GM19468 (cell line): ENCODE data around the gene SLC17A1.

ENCODE experiments used
- ATAC-seq: cut with Tn5 transposase; IDR thresholded peaks from one replicate; pipeline ENCODE4 v1.9.1; 2021; ENCODE audit warnings: mild to moderate bottlenecking, moderate library complexity, moderate number of reproducible peaks; ENCODE audit not compliant: unreplicated experiment; ENCODE audit errors: extremely low read depth

SLC17A1 gene, protein sequence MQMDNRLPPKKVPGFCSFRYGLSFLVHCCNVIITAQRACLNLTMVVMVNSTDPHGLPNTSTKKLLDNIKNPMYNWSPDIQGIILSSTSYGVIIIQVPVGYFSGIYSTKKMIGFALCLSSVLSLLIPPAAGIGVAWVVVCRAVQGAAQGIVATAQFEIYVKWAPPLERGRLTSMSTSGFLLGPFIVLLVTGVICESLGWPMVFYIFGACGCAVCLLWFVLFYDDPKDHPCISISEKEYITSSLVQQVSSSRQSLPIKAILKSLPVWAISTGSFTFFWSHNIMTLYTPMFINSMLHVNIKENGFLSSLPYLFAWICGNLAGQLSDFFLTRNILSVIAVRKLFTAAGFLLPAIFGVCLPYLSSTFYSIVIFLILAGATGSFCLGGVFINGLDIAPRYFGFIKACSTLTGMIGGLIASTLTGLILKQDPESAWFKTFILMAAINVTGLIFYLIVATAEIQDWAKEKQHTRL

DNA sequence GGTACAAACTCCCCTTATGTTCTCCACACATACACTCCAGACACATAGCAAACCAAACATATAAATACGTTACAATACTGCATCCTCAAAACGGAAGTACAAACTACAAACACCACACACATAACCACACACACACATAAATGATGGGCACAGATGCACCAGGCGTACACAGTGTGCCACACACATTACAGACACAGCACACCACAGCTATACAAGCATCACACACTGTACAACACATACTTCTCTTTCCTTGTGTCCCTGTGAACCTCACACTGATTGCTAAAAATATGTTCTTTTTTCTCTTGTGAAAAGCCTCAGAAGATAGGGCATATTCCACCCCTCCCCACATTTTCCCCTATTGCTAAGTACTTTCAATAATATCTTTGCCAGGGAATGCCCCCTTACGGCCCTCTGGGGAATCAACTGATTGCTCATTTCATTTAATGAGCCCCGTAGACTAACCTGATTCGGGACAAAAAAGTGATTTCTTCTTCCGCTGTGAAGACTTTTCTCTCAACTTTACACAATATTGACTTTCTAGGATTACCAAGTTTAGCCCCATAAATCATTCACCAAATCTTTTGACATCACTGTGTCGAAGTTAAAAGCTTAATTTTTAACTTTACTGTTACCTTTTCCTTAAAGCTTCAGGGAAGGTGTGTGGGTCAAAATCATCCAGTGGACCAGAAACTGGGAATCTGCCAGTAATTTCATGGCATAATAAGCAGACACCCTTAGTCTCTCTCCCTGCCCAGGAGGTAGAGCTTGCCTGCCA lies at the start of gene SLC17A1:
Gene SLC17A1, minus strand, starts transcription at position 521 of the 775 bp plus-strand sequence. CDS start 1,495 bp downstream, outside the sequence.
- ATAC-seq = no peak

DNA sequence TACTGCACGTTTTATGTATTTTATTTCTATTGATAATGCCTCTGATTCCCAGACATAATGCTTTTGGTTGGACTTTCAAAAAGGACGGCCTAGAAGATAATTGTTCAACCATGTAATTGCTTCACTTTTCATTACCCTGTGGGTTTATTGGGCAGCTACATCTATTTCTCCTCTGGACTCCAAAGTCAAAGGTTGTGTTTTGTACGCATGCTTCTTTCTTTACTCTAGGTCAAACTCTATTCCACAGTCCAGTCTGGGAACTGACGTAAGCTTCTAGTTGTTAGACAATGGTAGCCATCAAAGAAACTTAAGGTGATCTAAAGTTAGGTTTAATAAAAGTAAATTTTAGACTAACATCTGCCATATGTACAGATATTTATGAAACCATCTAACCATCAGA lies 48.7 kb upstream of the SLC17A1 start:
- no peak for ATAC-seq

DNA sequence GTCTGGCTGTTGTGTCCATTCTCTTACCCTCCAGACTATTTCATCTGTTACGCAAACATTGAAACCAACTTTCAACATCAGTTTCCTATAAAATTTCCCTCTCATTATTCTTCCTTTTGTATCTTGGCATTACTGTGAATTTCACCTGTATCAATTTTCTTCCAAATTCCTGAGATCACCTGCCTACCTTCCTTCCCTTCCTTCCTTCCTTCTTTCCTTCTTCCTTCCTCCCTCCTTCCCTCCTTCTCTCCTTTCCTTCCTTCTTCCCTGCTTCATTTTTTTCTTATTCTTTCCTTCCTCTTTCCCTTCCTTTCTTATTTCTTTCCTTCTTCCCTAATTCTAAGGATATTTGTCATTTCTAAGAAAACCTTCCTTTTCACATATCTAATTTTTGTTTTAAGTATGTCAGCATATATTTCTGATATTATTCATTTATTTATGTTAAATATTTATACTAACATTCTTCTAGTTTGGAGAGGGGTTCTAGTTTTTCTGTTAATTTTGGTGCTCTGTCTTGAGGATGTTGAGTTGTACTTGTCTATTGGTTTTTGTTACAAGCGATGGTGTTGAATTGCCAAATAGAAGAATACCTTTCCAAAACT lies 47.0 kb upstream of the SLC17A1 start:
- no peak for ATAC-seq

DNA sequence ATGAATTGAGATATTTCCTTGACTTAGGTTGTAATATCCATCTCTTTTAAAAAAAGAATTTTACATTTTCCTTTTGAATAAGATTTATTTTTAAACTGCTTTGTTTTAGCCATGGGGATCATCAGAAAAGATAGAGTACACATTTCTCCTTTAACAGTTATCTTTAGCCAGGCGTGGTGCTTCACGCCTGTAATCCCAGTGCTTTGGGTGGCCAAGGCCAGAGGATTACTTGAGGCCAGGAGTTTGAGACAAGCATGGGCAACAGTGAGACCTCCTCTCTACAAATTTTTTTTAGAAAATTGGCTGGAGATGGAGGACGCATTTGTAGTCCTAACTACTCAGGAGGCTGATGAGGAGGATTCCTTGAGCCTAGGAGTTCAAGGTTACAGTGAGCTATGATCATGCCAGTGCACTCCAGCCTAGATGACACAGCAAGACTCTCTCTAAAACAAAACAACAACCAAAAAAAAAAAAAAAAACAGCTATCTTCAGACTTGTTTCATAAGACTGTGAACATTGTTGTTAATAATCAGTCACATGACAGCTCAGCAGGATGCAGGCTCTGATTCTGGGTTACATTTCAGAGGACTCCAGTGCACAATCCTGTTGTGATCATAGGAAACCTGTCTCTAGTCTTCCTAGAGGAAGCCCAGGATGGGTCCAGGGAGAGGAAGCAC lies 44.2 kb upstream of the SLC17A1 start:
- ATAC-seq = no peak

DNA sequence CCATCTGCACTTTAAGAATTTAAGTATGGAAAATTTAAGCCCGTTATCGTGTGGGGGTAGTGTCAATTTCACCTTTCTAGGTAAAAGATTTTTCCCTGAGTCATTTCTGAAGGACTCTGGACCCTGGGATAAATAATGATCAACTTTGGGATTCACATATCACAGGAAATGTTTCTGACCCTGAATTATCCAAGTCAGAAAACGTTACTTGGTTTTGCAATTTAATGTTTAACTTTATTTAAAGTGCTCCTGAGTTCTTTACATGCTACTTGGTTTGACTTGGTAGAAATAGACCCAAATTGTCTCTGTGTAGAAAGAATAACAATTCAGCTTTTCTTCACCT lies 43.7 kb upstream of the SLC17A1 start:
- no peak for ATAC-seq

DNA sequence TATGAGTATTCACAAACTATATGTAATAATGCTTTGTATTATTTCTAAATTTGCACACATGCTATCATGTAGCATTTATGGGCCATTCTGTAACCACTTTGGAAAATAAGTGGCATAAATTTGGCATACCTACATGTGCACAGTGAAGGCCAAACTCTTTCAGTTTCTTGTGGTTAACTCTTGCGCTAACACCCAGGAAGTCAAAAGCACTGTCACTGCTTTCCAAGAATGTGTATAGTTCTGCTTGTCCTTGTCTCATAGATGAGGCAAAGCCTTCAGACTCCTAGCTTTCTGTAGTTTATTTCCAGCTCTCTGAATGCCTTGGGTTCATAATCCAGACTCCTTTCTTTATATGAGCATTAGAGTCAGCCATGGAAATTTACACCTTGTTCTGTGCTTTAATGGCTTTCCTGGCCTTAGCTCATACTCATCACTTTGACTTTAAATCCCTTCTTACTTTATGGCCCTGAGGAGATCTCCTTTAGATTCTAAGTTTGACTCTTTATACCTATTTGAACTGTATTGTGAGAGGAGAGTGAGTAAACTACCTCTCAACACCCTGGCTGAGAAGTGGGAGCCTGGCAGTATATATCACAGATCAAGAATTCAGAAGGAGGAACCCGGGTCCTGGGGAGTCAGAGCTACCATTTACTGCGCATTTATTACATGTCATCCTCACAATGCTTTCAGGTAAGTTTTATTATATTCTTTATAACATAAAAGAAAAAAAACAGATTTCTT lies 43.1 kb upstream of the SLC17A1 start:
- no peak for ATAC-seq

DNA sequence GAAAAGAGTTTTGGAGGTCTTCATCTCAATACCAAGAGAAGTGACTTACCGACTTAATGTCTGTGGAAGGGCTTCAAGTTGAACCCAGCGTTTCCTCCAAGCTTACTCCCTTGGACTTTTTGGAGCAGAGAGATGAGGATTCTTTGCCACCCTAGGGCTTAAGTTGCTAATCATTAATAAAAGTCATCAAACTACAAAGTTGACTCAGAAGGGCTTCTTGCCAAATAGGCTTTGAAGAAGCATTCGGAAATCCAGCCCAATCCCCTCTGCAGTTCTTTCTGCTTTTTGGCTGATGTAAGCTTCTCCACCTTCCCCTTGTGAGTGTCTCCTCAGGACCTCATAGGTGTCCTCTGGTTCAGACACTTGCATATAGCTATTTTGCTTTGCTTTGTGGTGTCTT lies 42.3 kb upstream of the SLC17A1 start, which contains the start of gene SLC17A3:
Gene SLC17A3, minus strand, starts transcription at position 126 of the 400 bp plus-strand sequence. CDS start 5,856 bp downstream, outside the sequence.
- ATAC-seq = no peak

DNA sequence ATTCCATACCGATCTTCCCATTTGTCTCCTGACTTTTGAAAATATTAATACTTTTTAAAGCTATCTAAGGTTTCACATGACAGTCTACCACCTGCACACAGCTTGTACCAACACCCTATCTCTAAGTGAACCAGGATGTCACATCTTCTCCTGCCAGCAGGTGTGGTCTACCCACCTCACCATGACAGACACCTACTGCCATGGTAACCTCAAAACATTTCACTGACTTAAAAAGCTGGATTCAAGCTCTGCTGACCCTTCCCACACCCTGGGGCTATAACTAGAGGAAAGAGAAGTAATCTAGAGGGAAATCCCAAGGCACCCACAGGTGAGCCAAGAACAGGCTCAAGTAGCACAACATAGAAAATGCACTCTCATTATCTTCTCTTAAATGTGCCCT lies 41.0 kb upstream of the SLC17A1 start:
- no peak for ATAC-seq

DNA sequence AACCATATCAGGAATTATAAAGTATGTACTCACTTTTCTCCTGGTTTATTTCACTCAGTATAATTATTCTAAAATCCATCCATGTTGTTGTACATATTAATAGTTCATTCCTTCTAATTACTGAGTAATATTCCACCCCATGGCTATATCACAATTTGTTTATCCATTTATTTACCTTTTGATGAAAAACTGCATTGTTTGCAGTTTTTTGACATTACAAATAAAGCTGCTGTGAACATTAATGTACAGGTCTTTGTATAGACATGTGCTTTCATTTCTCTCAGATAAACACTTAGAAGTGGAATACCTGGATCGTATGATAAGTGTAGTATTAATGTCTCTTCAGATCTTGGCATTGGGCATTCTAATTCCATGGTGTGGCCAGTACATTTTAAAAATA lies 38.0 kb upstream of the SLC17A1 start:
- ATAC-seq = no peak

DNA sequence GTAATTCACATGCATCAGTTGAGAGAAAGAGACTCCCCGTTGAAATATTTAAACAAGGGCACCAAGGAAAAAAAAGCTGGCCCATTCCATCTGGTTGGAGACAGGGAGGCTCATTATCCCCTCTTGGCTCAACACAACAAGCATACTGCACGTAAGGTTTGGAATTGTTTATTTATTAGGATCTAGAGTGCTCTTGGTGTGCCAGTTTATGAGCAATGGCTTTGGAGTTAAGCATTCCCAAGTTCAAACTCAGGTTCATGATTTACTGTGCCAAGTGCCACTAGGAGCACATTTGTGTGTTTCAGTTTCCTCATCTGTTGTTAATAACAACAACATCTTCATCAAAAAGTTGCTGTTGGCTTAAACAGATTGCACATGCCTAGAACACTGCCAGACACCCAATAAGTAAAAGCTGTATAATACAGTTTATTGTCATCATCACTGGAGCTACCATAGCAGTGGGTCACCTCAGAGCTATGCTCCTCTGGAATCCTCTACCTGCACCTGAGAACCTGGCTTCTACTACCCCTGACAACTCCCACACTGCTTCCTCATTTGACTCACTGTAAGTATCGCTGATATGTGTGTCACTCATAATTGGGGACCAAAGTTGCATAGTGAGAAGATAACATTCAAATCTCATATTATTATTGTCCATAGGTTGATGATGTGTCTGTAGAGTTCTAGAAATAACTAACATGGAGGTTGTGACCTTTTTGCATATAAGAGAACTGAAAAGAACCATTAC lies 36.8 kb upstream of the SLC17A1 start:
- no peak for ATAC-seq

DNA sequence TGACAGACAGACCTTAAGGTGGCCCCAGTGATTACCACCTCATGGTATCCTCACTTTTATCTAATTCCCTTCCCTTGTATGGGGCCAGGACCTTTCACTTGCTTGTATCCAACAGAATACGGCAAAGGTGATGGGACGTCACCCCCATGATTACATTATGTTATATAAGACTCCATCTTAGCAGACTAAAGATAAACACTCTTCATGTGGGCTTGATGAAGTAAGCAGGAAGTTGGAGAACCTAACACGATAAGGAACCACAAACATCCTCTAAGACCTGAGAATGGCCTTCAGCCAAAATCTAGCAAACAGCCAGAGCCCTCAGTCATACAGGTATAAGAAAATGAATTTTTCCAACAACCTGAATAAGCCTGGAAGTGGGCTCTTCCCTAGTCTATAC lies 34.2 kb upstream of the SLC17A1 start:
- ATAC-seq = no peak

DNA sequence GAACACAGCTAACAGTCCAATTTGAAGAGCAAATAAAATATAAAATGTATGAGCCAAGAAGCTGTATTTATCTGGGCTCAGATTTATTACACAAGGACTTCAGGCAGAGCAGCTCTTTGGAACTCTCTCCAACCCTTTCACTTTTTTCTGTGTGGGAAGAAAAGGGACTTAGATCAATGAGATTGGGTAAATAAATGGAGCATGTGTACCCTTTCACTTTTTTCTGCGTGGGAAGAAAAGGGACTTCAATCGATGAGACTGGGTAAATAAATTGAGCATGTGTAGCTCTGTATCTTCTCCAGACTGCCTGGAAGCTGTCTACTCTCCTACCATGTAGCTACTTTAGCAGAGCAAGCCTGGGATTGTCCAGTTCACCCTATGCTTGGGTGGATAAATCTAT lies 31.5 kb upstream of the SLC17A1 start:
- ATAC-seq = no peak

DNA sequence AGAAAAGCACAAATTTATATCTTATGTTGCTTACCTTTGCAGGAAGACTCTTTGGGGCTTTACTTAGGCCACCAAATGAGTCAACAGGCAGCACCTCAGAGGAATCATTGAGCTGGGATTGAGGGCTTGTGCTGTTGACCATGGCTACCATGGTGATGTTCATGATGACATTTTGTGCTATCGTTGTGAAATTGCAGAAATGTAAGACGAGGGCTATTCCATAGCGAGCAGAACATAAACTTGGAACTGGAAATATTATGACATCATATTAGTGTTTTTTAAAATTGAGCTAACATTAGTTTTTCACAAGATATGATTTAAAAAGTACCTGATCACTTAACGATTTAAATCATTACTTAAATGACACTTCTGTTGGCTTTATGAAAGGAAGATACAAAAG lies 30.3 kb upstream of the SLC17A1 start:
- no peak for ATAC-seq

DNA sequence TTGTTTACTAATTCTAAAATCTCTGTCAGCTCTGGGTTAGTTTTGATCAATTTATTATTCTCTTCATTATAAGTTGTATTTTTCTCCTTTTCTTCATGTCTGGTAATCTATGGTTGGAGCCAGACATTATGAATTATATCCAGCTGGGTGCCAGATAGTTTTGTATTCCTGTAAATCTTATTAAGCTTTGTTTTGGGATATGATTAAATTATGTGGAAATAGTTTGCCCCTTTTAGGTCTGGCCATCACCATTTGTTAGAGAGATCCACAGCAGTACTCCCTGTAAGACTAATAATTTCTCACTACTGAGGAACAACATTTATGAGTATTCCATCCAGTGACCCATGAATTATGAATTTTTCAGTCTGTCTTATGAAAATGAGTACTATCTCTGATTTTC lies 20.9 kb upstream of the SLC17A1 start:
- ATAC-seq = no peak

DNA sequence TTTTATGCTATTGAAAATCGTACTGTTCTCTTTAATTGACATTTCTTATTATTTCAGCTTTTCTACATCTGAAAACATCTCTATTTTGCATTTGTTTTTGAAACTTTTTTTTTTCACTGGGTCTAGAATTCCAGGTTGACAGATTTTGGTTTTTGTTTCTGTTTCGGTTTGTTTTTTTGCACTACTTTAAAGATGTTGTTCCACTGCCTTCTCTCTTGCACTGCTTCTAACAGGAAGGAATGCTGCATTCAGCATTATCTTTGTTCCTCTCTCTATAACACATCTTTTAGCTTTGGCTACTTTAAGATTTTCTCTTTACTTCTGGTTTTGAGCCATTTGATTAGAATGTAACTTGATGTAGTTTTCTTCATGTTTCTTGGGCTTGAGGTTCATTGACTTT lies 20.1 kb upstream of the SLC17A1 start:
- no peak for ATAC-seq

DNA sequence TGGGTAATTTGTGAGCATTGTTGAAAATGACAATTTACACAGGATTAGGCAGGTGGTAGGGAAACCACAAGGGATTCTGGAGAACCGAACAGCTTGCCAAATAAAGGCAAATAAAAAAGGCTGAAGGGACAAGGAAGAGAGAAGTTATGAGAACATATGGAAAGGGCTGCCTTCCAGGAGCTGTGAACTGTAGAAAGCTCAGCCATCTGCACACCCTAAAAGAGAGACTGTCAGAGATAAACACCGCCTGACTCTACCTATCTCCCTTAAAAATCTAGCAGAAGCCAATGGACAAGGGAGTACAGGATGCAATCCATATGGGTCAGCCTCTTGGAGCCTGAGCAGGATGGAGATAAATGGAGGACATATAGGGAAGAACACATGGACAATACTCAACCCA lies 12.7 kb upstream of the SLC17A1 start:
- no peak for ATAC-seq

DNA sequence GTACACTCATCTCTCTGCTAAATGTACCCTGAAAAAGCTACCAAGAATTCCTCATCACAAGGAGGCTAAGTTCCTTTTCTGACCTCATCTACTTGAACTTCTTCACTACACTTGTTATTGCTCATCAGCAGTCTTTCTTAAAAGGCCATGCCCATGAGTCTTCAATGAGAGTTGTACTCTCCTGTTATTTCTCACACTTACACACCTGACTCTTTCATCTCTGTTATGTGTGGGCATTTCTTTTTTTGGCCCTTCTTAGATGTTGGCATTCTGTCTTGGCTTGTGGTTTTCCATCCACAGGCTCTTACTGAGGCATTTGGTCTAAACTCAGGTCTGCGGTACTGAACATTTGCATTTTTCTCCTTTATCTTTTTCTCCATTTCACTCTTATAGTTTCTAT lies 10.7 kb upstream of the SLC17A1 start:
- no peak for ATAC-seq

DNA sequence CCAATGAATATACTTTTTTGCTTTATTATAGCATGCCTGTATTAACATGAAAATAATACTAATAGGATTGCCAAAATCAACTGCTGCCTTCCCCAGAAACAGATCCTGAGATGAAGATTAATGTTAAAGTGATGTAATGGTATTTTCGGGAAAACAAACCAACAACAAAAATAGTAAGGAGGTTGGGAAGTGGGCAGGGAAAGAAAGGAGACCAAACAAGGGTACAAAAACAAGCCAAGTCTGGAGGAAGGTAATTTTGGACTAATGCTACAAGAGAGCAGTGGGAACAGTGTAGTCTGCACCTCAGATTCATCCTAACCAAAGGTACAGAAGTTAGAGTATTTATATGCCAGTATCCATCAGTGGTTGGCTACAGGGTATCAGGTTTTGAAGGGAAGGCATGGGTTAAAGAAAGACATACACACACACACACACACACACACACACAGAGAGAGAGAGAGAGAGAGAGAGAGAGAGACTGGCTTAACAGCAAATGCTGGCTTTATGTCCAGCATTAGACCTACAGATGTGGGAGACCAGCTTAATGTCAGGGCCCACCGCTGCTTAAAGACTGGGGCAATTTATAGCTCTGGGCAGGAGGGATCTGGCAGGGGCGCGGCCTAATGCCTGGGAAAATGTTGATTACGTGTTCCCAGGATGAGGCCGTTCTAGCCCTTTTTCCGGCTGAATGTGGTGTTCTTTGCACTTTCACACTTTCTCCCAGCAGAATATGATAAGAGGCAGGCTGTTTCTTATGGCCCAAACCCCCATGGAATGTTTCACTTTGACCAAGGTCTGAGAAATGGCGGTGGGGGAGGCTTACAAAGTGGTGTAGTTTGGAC lies 3.8 kb upstream of the SLC17A1 start:
- ATAC-seq = no peak
